IMR-90 (cell line): ENCODE results near the gene SIPA1. TPM values are rescaled to one million over a fixed set of nuclear protein-coding genes. Genes with fewer than 3 reads are reported as not detected.

Experiments
- ATAC-seq: fragments of 200-7000 bp; cut with Tn5 transposase; 2 replicates; pipeline ENCODE4 v1.9.1; 2020; ENCODE audit warnings: low read depth, mild to moderate bottlenecking, moderate library complexity
- BruUV-seq: library from RNA; stranded (reverse); fragments of 400-500 nt; replicated peaks from 2 replicates; lab custom pipeline; 2021; lab: Mats Ljungman, UMichigan
- CTCF ChIA-PET: fragments of 300-600 bp; formaldehyde crosslinking; extraction: SDS; loops from one replicate; lab custom pipeline; 2021; ENCODE audit warnings: antibody characterized with exemption; lab: Yijun Ruan, JAX
- POLR2A ChIA-PET: fragments of 300-600 bp; sonication (Branson Sonifier 250); formaldehyde crosslinking; loops from one replicate; lab custom pipeline; 2022; ENCODE audit warnings: antibody characterized with exemption; ENCODE audit not compliant: unreplicated experiment; lab: Charles Lee
- DNase-seq: peaks from one replicate; pipeline ENCODE4 v3.0.0; 2013
- H2AFZ ChIP-seq: replicated peaks from 2 replicates; pipeline ENCODE3; 2013; ENCODE audit warnings: low read length, mild to moderate bottlenecking; ENCODE audit not compliant: poor library complexity
- H2AK5ac ChIP-seq: 2 replicates; pipeline ENCODE4 v1.6.1; 2013; ENCODE audit warnings: low read depth, low read length, inconsistent platforms
- H2AK9ac ChIP-seq: replicated peaks from 2 replicates; pipeline ENCODE3; 2013; ENCODE audit warnings: mild to moderate bottlenecking, low read depth, low read length, moderate library complexity; ENCODE audit not compliant: poor library complexity
- H2BK120ac ChIP-seq: 2 replicates; pipeline ENCODE4 v1.6.1; 2013; ENCODE audit warnings: low read depth, low read length, inconsistent platforms
- H2BK15ac ChIP-seq: 3 replicates; pipeline ENCODE4 v1.6.1; 2013; ENCODE audit warnings: low read depth, low read length, inconsistent platforms
- H2BK20ac ChIP-seq: 2 replicates; pipeline ENCODE4 v1.6.1; 2013; ENCODE audit warnings: low read depth, mild to moderate bottlenecking, inconsistent platforms, low read length, moderate library complexity
- H2BK5ac ChIP-seq: 2 replicates; pipeline ENCODE4 v1.6.1; 2013; ENCODE audit warnings: mild to moderate bottlenecking, low read depth, low read length, inconsistent platforms; ENCODE audit not compliant: poor library complexity, severe bottlenecking
- H3K14ac ChIP-seq: replicated peaks from 2 replicates; pipeline ENCODE4 v1.6.1; 2013; ENCODE audit warnings: low read depth, low read length, inconsistent platforms
- H3K18ac ChIP-seq: 2 replicates; pipeline ENCODE4 v1.6.1; 2013; ENCODE audit warnings: low read depth, low read length, control low read depth
- H3K23ac ChIP-seq: 2 replicates; pipeline ENCODE4 v1.6.1; 2013; ENCODE audit warnings: low read depth, low read length, inconsistent platforms
- H3K27ac ChIP-seq: 2 replicates; pipeline ENCODE4 v1.5.1; 2013; ENCODE audit warnings: mild to moderate bottlenecking, control low read depth, low read length; ENCODE audit not compliant: insufficient read depth
- H3K27me3 ChIP-seq: 2 replicates; pipeline ENCODE4 v1.6.1; 2013; ENCODE audit warnings: low read length; ENCODE audit not compliant: control insufficient read depth, insufficient read depth
- H3K36me3 ChIP-seq: 2 replicates; pipeline ENCODE4 v1.6.1; 2013; ENCODE audit warnings: low read length, mixed read lengths; ENCODE audit not compliant: control insufficient read depth, insufficient read depth
- H3K4ac ChIP-seq: 2 replicates; pipeline ENCODE4 v1.6.1; 2013; ENCODE audit warnings: low read depth, low read length, inconsistent platforms
- H3K4me1 ChIP-seq: 2 replicates; pipeline ENCODE4 v1.6.1; 2013; ENCODE audit warnings: low read length, mixed read lengths; ENCODE audit not compliant: control insufficient read depth, insufficient read depth
- H3K4me2 ChIP-seq: 2 replicates; pipeline ENCODE4 v1.6.1; 2013; ENCODE audit warnings: low read depth, mild to moderate bottlenecking, control low read depth, low read length, moderate library complexity
- H3K4me3 ChIP-seq: 2 replicates; pipeline ENCODE4 v1.5.1; 2013; ENCODE audit warnings: low read depth, mild to moderate bottlenecking, control low read depth, low read length, moderate library complexity; ENCODE audit not compliant: insufficient read depth
- H3K56ac ChIP-seq: 2 replicates; pipeline ENCODE4 v1.6.1; 2013; ENCODE audit warnings: low read length, inconsistent platforms; ENCODE audit not compliant: insufficient read depth; ENCODE audit errors: extremely low read depth
- H3K79me1 ChIP-seq, 2 experiments: 2 replicates each; pipeline ENCODE4 v1.6.1; 2013; ENCODE audit warnings: low read length in 2 of 2, inconsistent platforms in 1 of 2, low read depth in 1 of 2
- H3K9ac ChIP-seq: 2 replicates; pipeline ENCODE4 v1.6.1; 2013; ENCODE audit warnings: low read depth, low read length, control low read depth
- H3K9me1 ChIP-seq: 2 replicates; pipeline ENCODE4 v1.6.1; 2013; ENCODE audit warnings: low read length, inconsistent platforms; ENCODE audit not compliant: insufficient read depth
- H3K9me3 ChIP-seq: 2 replicates; pipeline ENCODE4 v1.6.1; 2013; ENCODE audit warnings: low read length; ENCODE audit not compliant: control insufficient read depth, insufficient read depth
- H4K20me1 ChIP-seq: 2 replicates; pipeline ENCODE4 v1.6.1; 2013; ENCODE audit warnings: low read length, inconsistent platforms; ENCODE audit not compliant: insufficient read depth
- H4K5ac ChIP-seq: 2 replicates; pipeline ENCODE4 v1.6.1; 2013; ENCODE audit warnings: mild to moderate bottlenecking, low read depth, low read length, control low read depth
- H4K8ac ChIP-seq, 2 experiments: 2 replicates each; pipeline ENCODE4 v1.6.1; 2013; ENCODE audit warnings: low read depth in 2 of 2, low read length in 2 of 2, control low read depth in 1 of 2, inconsistent platforms in 1 of 2
- H4K91ac ChIP-seq: 2 replicates; pipeline ENCODE4 v1.6.1; 2013; ENCODE audit warnings: low read depth, low read length, inconsistent platforms; ENCODE audit not compliant: insufficient read depth
- BHLHE40 ChIP-seq: fragments of 150-350 bp; IDR thresholded peaks from 2 replicates; pipeline ENCODE4 v1.6.1; 2016; ENCODE audit warnings: mild to moderate bottlenecking, low read depth, low read length
- CEBPB ChIP-seq: IDR thresholded peaks from 2 replicates; pipeline ENCODE4 v1.6.1; 2012; ENCODE audit warnings: low read depth, low read length, improper control_type of control experiment
- CHD1 ChIP-seq: IDR thresholded peaks from 2 replicates; pipeline ENCODE4 v1.6.1; 2012; ENCODE audit warnings: low read depth, low read length, improper control_type of control experiment
- MAFK ChIP-seq: IDR thresholded peaks from 2 replicates; pipeline ENCODE4 v1.6.1; 2012; ENCODE audit warnings: low read depth, low read length, improper control_type of control experiment
- MAZ ChIP-seq: IDR thresholded peaks from 2 replicates; pipeline ENCODE4 v1.6.1; 2012; ENCODE audit warnings: low read depth, mild to moderate bottlenecking, low read length, improper control_type of control experiment, moderate library complexity, borderline replicate concordance
- MXI1 ChIP-seq: IDR thresholded peaks from 2 replicates; pipeline ENCODE4 v1.6.1; 2012; ENCODE audit warnings: low read depth, mild to moderate bottlenecking, low read length, moderate library complexity, borderline replicate concordance
- NFE2L2 ChIP-seq: fragments of 150-350 bp; IDR thresholded peaks from 2 replicates; pipeline ENCODE4 v1.6.1; 2016; ENCODE audit warnings: low read depth, mild to moderate bottlenecking, low read length
- POLR2A ChIP-seq: IDR thresholded peaks from 2 replicates; pipeline ENCODE4 v1.6.1; 2012; ENCODE audit warnings: mild to moderate bottlenecking, low read depth, low read length
- RAD21 ChIP-seq: IDR thresholded peaks from 2 replicates; pipeline ENCODE4 v1.6.1; 2012; ENCODE audit warnings: low read length, improper control_type of control experiment
- RFX5 ChIP-seq: IDR thresholded peaks from 2 replicates; pipeline ENCODE4 v1.8.0; 2012; ENCODE audit warnings: low read depth, mild to moderate bottlenecking, low read length, moderate library complexity
- SMC3 ChIP-seq: fragments of 150-350 bp; IDR thresholded peaks from 2 replicates; pipeline ENCODE4 v1.6.1; 2016; ENCODE audit warnings: low read depth, mild to moderate bottlenecking, antibody characterized with exemption, low read length, moderate library complexity
- WGBS, 2 experiments: methylation state at CpG; one replicate each; pipeline versions ENCODE4 v1.1.5 to v1.1.7; 2013; ENCODE audit warnings: missing lambda C conversion rate in 2 of 2; ENCODE audit not compliant: insufficient read length in 1 of 2; ENCODE audit errors: extremely low coverage in 2 of 2; 5-methylcytosine and 5-hydroxymethylcytosine counted together
- dilution Hi-C: fragments of 300-500 bp; cut with HindIII; formaldehyde crosslinking; loops from one replicate; pipeline ENCODE4 v1.14.3; 2018; ENCODE audit warnings: low sequenced_read_pairs; ENCODE audit not compliant: unreplicated experiment
- in situ Hi-C: fragments of 300-500 bp; cut with MboI; formaldehyde crosslinking; loops from 3 replicates; pipeline ENCODE4 v1.14.3; 2019; ENCODE audit warnings: low sequenced_read_pairs, inconsistent platforms, mixed read lengths
- intact Hi-C: fragments of 100-400 bp; cut with micrococcal nuclease; formaldehyde crosslinking; loops from 2 replicates; pipeline ENCODE4 v1.10.0; 2022
- polyA plus RNA-seq, 3 experiments: library from polyadenylated mRNA; depleted of rRNA; stranded (reverse); fragments of >200 nt; gene quantifications; 2 replicates each; pipeline ENCODE4 v1.2.3, GENCODE V29; 2012; ENCODE audit warnings: low replicate concordance in 1 of 3
- total RNA-seq: library from RNA; depleted of rRNA; stranded (reverse); fragments of >200 nt; gene quantifications from 2 replicates; pipeline ENCODE4 v1.2.3, GENCODE V29; 2012
- TF ChIP-seq, protein P1 (sequence below): conservative IDR thresholded peaks from 2 replicates; pipeline ENCODE4 v1.5.1; 2012; ENCODE audit warnings: mild to moderate bottlenecking, low read depth, low read length, improper control_type of control experiment
- TF ChIP-seq, protein P2 (sequence below): fragments of 150-350 bp; IDR thresholded peaks from 2 replicates; pipeline ENCODE4 v1.6.1; 2016; ENCODE audit warnings: low read depth, mild to moderate bottlenecking, low read length, moderate library complexity, borderline replicate concordance
- TF ChIP-seq, protein P3 (sequence below): fragments of 150-350 bp; IDR thresholded peaks from 2 replicates; pipeline ENCODE4 v1.6.1; 2017; ENCODE audit warnings: mild to moderate bottlenecking, antibody characterized with exemption, low read length, low read depth

Gene SIPA1
- total and polyA plus RNA-seq, 2 of the 4 experiments (the other 2 are of a cell fraction), result 10.6 to 39.7 TPM

DNA sequence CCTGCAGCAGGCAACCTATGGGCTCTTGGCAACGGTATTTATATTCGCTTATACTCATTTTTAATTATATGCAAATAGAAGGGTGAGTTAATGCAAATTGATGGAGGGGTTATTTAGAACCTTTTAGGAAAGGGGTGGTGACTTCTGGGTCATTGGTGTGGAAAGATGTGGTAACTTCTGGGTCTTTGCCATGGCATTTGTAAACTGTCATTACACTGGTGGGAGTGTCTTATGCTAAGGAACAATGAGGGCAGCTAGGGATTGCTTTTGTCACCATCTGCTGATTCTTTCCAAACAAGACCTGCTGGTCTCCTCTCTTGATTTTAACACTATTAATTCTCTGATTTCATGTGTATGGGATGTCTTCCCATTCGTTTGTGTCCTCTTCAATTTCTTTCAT lies 62.5 kb downstream of the SIPA1 start:
- H3K79me1 ChIP-seq, result no peaks in the 10 kb centered on the region
- no TSS peak for BruUV-seq
- no peak overlapping the region for H2BK120ac ChIP-seq
- dilution Hi-C loops (no loop called here), in situ Hi-C loops (no loop called here), intact Hi-C loops (no loop called here)
- ChIA-PET CTCF (no interaction called here), POLR2A (interaction anchor here (0.6 kb wide), 1 partner anchor 198 kb away, joined by 5 read pairs; no protein-coding TSS in a partner anchor)
- H2AK5ac ChIP-seq, result no peak overlapping the region
- no peak for ATAC-seq
- H2BK20ac ChIP-seq, result no peak overlapping the region
- H4K91ac ChIP-seq, result no peak overlapping the region
- H2AK9ac ChIP-seq, result no peak overlapping the region
- H3K18ac ChIP-seq, result no peak overlapping the region
- H2BK15ac ChIP-seq, result no peak overlapping the region
- no peak for DNase-seq
- no peak overlapping the region for H2BK5ac ChIP-seq
- H3K9me3 ChIP-seq, result no peaks in the 10 kb centered on the region
- no peak overlapping the region for H3K27ac ChIP-seq
- WGBS, 2 experiments, result no CpG with 5 or more reads among the region's 3 CpGs
- H3K27me3 ChIP-seq, result peaks cover 44% of the 10 kb centered on the region
- H3K4me1 ChIP-seq, result no peaks in the 10 kb centered on the region
- H3K9me1 ChIP-seq, result 0 out of 2 replicates have a peak, but pooled peaks cover 2% of the 10 kb centered on the region
- no peak overlapping the region for H4K5ac ChIP-seq
- no peak overlapping the region for H4K8ac ChIP-seq
- TF ChIP-seq RFX5 (no peak), SMC3 (no peak), MXI1 (no peak), RAD21 (no peak), POLR2A (no peak), NFE2L2 (no peak), MAFK (no peak), CHD1 (no peak), BHLHE40 (no peak), MAZ (no peak), CEBPB (no peak)
- TF ChIP-seq, protein P1, sequence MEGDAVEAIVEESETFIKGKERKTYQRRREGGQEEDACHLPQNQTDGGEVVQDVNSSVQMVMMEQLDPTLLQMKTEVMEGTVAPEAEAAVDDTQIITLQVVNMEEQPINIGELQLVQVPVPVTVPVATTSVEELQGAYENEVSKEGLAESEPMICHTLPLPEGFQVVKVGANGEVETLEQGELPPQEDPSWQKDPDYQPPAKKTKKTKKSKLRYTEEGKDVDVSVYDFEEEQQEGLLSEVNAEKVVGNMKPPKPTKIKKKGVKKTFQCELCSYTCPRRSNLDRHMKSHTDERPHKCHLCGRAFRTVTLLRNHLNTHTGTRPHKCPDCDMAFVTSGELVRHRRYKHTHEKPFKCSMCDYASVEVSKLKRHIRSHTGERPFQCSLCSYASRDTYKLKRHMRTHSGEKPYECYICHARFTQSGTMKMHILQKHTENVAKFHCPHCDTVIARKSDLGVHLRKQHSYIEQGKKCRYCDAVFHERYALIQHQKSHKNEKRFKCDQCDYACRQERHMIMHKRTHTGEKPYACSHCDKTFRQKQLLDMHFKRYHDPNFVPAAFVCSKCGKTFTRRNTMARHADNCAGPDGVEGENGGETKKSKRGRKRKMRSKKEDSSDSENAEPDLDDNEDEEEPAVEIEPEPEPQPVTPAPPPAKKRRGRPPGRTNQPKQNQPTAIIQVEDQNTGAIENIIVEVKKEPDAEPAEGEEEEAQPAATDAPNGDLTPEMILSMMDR, result no peak
- TF ChIP-seq, protein P2, sequence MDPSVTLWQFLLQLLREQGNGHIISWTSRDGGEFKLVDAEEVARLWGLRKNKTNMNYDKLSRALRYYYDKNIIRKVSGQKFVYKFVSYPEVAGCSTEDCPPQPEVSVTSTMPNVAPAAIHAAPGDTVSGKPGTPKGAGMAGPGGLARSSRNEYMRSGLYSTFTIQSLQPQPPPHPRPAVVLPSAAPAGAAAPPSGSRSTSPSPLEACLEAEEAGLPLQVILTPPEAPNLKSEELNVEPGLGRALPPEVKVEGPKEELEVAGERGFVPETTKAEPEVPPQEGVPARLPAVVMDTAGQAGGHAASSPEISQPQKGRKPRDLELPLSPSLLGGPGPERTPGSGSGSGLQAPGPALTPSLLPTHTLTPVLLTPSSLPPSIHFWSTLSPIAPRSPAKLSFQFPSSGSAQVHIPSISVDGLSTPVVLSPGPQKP, result no peak
- TF ChIP-seq, protein P3, sequence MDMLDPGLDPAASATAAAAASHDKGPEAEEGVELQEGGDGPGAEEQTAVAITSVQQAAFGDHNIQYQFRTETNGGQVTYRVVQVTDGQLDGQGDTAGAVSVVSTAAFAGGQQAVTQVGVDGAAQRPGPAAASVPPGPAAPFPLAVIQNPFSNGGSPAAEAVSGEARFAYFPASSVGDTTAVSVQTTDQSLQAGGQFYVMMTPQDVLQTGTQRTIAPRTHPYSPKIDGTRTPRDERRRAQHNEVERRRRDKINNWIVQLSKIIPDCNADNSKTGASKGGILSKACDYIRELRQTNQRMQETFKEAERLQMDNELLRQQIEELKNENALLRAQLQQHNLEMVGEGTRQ, result no peak
- H4K20me1 ChIP-seq, result no peaks in the 10 kb centered on the region
- no peak overlapping the region for H3K4me3 ChIP-seq
- no peak overlapping the region for H3K14ac ChIP-seq
- H3K4me2 ChIP-seq, result no peak overlapping the region
- no peak overlapping the region for H3K56ac ChIP-seq
- H3K4ac ChIP-seq, result no peak overlapping the region
- H3K36me3 ChIP-seq, result no peaks in the 10 kb centered on the region
- no peak overlapping the region for H2AFZ ChIP-seq
- H3K23ac ChIP-seq, result no peak overlapping the region
- H3K9ac ChIP-seq, result no peak overlapping the region
